ENCODE data around the gene RBP2. TPM values are rescaled to one million over a fixed set of nuclear protein-coding genes. Genes with fewer than 3 reads are reported as not detected.

Gene RBP2
- total RNA-seq, 4 donors from 2014 or later: not detected

- intact Hi-C loops (cut with DNase I; ENCODE audit: low total_unique reads): no loop called here
- H3K9me3 ChIP-seq: no peaks in the 10 kb centered on the region
- H3K36me3 ChIP-seq: no peaks in the 10 kb centered on the region
- peaks cover 9 to 10% of the 10 kb centered on the region in 2 donors for H3K4me1 ChIP-seq
- TF ChIP-seq POLR2A (IDR thresholded peaks at IDR 0.05) (no peak), CTCF (IDR thresholded peaks at IDR 0.05) (no peak)
- no peak for DNase-seq
- H3K27ac ChIP-seq: no peak overlapping the region
- H3K27me3 ChIP-seq: no peaks in the 10 kb centered on the region
- no peak overlapping the region for H3K4me3 ChIP-seq
Observed at GRCh38 chr3:139472380-139473010, 3.8 kb downstream of the RBP2 start.

- no peak overlapping the region for H3K27ac ChIP-seq
- intact Hi-C loops (cut with DNase I; ENCODE audit: low total_unique reads): no loop called here
- no peaks in the 10 kb centered on the region for H3K9me3 ChIP-seq
- no peaks in the 10 kb centered on the region for H3K36me3 ChIP-seq
- no peak for DNase-seq
- no peaks in the 10 kb centered on the region for H3K4me1 ChIP-seq
- no peak overlapping the region for H3K4me3 ChIP-seq
- no peaks in the 10 kb centered on the region for H3K27me3 ChIP-seq
- TF ChIP-seq POLR2A (IDR thresholded peaks at IDR 0.05) (no peak), CTCF (IDR thresholded peaks at IDR 0.05) (no peak)
Observed at GRCh38 chr3:139470199-139470598, 6.1 kb downstream of the RBP2 start.

GRCh38 chr3:139468399-139468798 is 7.9 kb downstream of the RBP2 start:
- Histone ChIP-seq H3K4me1 (no peaks in the 10 kb centered on the region), H3K9me3 (no peaks in the 10 kb centered on the region), H3K27ac (no peak overlapping the region), H3K27me3 (no peaks in the 10 kb centered on the region), H3K4me3 (no peak overlapping the region), H3K36me3 (no peaks in the 10 kb centered on the region)
- no peak for TF ChIP-seq CTCF (IDR thresholded peaks at IDR 0.05)
- TF ChIP-seq POLR2A (IDR thresholded peaks at IDR 0.05): no peak
- peak; percentile 34 to 38 for DNase-seq
- intact Hi-C loops (cut with DNase I; ENCODE audit: low total_unique reads): no loop called here

GRCh38 chr3:139466360-139466759 is 10.0 kb downstream of the RBP2 start:
- no peaks in the 10 kb centered on the region for H3K9me3 ChIP-seq
- H3K27ac ChIP-seq: no peak overlapping the region
- H3K4me1 ChIP-seq: no peaks in the 10 kb centered on the region
- no peak for TF ChIP-seq POLR2A (IDR thresholded peaks at IDR 0.05)
- TF ChIP-seq CTCF (IDR thresholded peaks at IDR 0.05): no peak
- H3K4me3 ChIP-seq: no peak overlapping the region
- no peak for DNase-seq
- intact Hi-C loops (cut with DNase I; ENCODE audit: low total_unique reads): no loop called here
- no peaks in the 10 kb centered on the region for H3K27me3 ChIP-seq
- H3K36me3 ChIP-seq: no peaks in the 10 kb centered on the region

- intact Hi-C loops (cut with DNase I; ENCODE audit: low total_unique reads): no loop called here
- TF ChIP-seq POLR2A (IDR thresholded peaks at IDR 0.05) (no peak), CTCF (IDR thresholded peaks at IDR 0.05) (no peak)
- Histone ChIP-seq H3K27me3 (no peaks in the 10 kb centered on the region), H3K27ac (no peak overlapping the region), H3K9me3 (no peaks in the 10 kb centered on the region), H3K4me1 (no peaks in the 10 kb centered on the region), H3K36me3 (no peaks in the 10 kb centered on the region), H3K4me3 (no peak overlapping the region)
- no peak for DNase-seq
Observed at GRCh38 chr3:139465636-139466035, 10.7 kb downstream of the RBP2 start.

Data from uterus (tissue), 4 donors.